HG02885 (cell line): ENCODE measurements around the gene CASTOR1.

Experiments
- ATAC-seq: cut with Tn5 transposase; IDR thresholded peaks from one replicate; pipeline ENCODE4 v1.9.1; 2021; ENCODE audit warnings: mild to moderate bottlenecking; ENCODE audit not compliant: unreplicated experiment, poor library complexity

The CASTOR1 gene

GRCh38 chr22:30321461-30321860 lies 32.2 kb upstream of the CASTOR1 start:
- ATAC-seq = no peak

- ATAC-seq = no peak
Observed at GRCh38 chr22:30320021-30320556, 30.8 kb upstream of the CASTOR1 start.

DNA sequence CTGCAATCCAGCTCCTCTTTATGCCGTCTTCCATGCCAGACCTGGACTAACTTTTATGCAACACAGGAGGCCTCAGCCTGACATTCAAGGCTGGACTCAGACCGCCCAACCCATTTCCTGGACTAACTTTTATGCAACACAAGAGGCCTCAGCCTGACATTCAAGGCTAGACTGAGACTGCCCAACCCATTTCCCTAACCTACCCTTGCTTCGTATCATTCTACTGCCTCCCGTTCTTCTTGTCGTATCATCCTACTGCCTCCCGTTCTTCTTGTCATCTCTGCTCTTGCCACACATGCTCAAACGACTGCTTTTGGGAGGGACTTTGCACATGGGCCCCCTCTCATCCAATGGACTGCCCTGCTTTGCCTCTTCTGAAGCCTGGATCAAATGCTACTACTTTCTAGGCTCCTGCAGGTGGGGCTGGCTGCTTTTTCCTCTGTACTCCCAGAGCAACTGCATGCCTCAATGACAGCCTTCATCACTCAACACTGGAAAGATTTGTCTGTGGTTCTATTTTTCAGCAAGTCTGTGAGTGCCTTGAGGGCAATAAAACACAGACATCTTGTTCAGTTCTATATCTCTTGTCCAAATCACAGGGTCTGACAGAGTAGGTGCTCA lies 29.6 kb upstream of the CASTOR1 start:
- ATAC-seq = no peak

DNA sequence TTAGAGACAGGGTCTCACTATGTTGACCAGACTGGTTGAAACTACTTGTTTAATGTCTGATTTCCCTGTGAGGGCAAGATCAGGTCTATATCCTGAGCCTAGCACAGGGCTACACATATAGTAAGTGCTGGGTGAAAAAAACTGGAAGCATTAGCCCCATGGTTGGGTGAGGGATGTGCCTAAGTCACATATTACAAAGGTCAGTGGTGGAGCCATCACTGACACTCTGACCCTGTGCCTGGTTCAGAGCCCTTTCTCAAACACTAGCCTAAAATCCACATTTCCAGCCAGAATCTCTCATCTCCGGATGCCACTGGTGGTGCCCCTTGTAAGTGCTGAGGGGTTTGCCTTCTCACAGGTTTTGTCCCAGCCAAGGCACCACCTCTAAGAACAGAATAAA lies 28.5 kb upstream of the CASTOR1 start:
- ATAC-seq = no peak

GRCh38 chr22:30315962-30316576 lies 26.8 kb upstream of the CASTOR1 start:
- no peak for ATAC-seq

DNA sequence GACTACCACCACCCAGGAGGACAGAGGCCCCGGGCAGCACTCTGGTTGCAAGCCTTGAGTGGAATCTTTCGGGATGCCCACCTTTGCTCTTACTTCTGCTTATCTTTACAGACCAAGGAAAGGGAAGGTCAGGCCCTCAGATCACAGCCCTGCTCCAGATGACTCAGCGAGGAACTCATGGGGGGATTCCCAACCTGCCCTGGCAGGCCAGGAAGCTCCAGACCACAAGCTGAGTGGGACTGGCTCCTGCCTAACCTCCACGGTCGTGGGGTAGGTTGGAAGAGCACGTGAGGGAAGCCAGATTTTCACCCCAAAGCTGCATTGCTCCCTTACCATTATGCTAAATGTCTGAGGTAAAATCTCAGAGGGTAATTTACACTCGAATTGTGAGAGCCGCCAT lies 25.6 kb upstream of the CASTOR1 start:
- no peak for ATAC-seq

DNA sequence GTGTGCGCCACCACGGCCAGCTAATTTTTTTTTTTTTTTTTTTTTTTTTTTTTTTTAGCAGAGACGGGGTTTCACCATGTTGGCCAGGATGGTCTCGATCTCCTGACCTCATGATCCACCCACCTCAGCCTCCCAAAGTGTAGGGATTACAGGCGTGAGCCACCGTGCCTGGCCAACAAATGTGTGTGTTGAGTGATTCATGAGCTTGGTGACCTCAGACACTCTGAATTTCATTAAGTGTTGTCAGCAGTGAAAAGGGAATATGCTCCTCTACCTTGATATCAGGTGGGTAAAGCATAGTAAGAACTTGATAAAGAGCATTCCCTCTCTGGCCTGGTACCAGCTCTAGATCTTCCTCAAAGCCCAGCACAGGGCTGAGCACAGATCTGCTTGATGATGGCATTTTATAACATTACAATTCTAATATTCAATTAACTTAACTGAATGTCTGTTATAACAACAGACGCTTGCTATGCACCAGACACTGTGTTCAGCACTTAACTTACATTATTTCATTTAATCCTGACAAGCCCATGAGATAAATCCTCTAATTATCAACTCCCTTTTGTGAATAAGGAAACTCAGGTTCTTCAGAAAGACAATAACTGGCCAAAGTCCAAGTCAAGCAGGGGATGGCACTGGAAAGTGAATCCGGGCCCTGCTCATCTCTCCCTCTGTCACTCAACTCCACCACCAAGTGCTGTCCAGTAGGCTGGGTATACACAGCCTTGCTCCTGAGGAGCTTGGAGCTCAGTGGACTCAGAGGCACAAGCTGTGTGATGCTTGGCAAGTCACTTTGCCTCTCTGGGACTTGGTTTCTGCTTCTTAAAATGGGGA lies 24.4 kb upstream of the CASTOR1 start:
- no peak for ATAC-seq

GRCh38 chr22:30312053-30312452 lies 22.7 kb upstream of the CASTOR1 start:
- no peak for ATAC-seq

- no peak for ATAC-seq
Observed at GRCh38 chr22:30310881-30311771, 21.8 kb upstream of the CASTOR1 start.

- ATAC-seq = peak; percentile 48
Observed at GRCh38 chr22:30309951-30310741, 20.8 kb upstream of the CASTOR1 start.

DNA sequence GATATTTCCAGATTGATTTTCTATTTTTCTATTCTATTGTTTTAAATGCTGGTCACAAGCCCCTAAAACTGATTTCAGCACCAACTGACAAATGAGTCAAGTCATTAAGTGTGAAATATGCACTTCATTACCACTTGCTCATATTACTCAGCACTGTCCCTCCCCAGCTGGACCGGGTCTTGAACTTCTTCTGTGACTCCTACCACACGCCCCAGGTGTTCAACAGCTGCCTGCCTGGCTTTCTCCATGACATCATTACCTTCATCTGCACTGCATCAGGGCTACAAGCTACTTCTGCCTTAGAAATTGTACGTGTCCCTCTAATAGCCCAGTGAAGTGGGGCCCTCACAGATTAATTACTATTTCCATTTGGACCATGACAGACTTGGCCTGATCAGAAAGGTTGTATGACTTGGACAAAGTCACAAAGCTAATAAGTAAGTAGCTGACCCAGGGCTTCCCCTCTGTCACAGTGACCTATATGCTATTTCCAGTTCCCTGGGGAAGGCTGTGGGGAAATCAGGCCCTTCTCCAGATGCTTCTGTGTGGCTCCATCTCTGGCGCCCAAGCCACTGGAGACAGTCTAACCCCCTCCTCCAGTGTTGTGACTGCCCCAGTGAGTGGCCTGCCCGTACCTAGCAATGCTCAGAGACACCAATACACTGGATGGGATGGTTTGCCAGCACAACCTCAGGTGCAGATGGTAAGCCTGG lies 19.4 kb upstream of the CASTOR1 start:
- ATAC-seq = no peak

GRCh38 chr22:30308093-30308492 lies 18.8 kb upstream of the CASTOR1 start:
- no peak for ATAC-seq

- ATAC-seq = no peak
Observed at GRCh38 chr22:30307041-30307574, 17.8 kb upstream of the CASTOR1 start.

GRCh38 chr22:30306627-30307011 lies 17.3 kb upstream of the CASTOR1 start:
- ATAC-seq = no peak

DNA sequence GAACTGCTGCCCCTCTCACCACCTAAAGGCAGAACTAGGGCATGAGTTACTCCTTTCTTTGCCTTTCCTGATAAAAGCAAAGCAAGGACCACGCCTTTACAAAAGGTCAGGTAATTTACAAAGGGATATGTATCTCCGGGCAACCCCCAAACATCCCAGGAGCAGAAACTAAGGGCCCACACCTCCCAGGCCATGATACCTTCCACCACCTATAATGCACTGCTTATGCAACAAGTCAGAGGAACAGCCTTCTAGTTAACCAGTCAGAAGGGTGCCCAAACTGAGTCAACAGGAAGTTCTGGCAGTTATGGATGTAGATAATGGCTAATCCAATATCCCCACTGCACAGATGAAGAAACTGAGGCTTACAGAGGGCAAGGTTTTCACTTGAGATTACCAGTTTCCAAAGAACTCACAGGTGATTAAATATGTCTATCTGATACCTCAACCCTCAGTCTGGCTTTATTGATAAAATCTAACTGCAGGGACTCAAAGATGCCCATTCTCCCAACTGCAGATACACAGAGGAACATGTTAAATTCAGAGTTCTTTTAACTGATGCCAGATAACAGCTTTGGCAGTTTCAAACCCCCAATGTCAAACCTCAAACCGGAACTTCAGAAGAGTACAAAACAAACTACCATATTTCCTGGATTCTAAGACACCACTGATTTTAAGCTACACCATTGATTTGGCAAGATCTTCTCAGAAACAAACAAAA lies 16.8 kb upstream of the CASTOR1 start:
- ATAC-seq = no peak

GRCh38 chr22:30305519-30305905 lies 16.2 kb upstream of the CASTOR1 start:
- ATAC-seq = no peak

DNA sequence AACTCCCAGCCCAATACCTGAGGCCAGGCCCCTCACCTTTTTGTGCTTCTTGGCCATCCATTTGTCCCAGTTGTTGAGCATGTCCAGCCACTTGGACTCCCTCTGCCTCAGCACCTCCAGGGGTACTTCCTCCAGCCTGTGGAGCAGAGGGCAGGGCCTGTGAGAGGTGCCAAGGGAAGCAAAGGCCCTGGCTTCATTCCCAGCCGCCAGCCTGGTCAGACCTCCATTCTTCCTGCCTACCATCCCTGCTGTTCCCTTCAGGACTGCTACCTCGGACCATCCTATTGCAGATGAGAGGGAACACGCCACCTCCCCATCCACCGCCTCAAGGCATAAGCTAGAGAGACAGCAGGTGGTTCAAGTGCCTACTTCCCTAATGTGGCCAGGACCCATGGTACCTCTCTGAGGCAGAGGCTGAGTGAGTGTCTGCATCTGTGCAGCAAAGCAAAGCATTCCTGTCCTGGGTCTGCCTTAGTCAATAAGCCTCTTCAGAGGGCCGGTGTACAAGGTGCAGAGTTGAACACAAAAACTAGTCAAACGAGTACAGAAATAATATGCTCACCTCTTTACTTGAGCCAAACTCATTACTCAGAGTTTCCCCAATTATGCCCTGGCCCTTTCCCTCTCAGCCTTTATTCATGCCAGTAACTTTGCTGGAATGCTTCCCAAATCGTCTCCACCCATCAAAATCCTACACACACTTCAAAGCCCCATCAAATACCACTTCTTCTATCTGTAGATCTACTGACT lies 15.4 kb upstream of the CASTOR1 start:
- no peak for ATAC-seq
